KMS-11 (cell line): ENCODE results near the gene MYORG.

Experiments
- H2AFZ ChIP-seq: fragments of 200-600 bp; sonication (generic); 2 replicates; pipeline ENCODE4 v1.6.1; 2016; ENCODE audit warnings: antibody characterized with exemption, mixed run types, low read depth
- H3K27ac ChIP-seq: fragments of 200-600 bp; sonication (generic); 2 replicates; pipeline ENCODE4 v1.6.1; 2016; ENCODE audit warnings: mild to moderate bottlenecking, mixed run types
- H3K27me3 ChIP-seq: fragments of 200-600 bp; sonication (generic); 2 replicates; pipeline ENCODE4 v1.6.1; 2017; ENCODE audit warnings: mild to moderate bottlenecking, low read depth, mixed run types, moderate library complexity; ENCODE audit not compliant: insufficient read depth
- H3K36me3 ChIP-seq: fragments of 200-600 bp; sonication (generic); 2 replicates; pipeline ENCODE4 v1.6.1; 2017; ENCODE audit warnings: mild to moderate bottlenecking, mixed run types; ENCODE audit not compliant: insufficient read depth
- H3K4me1 ChIP-seq: fragments of 200-600 bp; sonication (generic); 2 replicates; pipeline ENCODE4 v1.6.1; 2016; ENCODE audit warnings: mild to moderate bottlenecking, low read depth, mixed run types; ENCODE audit not compliant: poor library complexity, severe bottlenecking
- H3K4me2 ChIP-seq: fragments of 200-600 bp; sonication (generic); 2 replicates; pipeline ENCODE4 v1.7.0; 2016; ENCODE audit warnings: mild to moderate bottlenecking, mixed run types
- H3K4me3 ChIP-seq: fragments of 200-600 bp; sonication (generic); IDR thresholded peaks from 2 replicates; pipeline ENCODE4 v1.6.1; 2017; ENCODE audit warnings: low read depth, low read length, mixed read lengths; ENCODE audit not compliant: insufficient read depth
- H3K79me2 ChIP-seq: fragments of 200-600 bp; sonication (generic); 2 replicates; pipeline ENCODE4 v1.6.1; 2016; ENCODE audit warnings: low read depth, mixed run types; ENCODE audit not compliant: insufficient read depth
- H3K9ac ChIP-seq: fragments of 200-600 bp; sonication (generic); 2 replicates; pipeline ENCODE4 v1.6.1; 2016; ENCODE audit warnings: mild to moderate bottlenecking, mixed run types
- H4K20me1 ChIP-seq: fragments of 200-600 bp; sonication (generic); 2 replicates; pipeline ENCODE4 v1.6.1; 2016; ENCODE audit warnings: mild to moderate bottlenecking, mixed run types; ENCODE audit not compliant: insufficient read depth
- CTCF ChIP-seq: fragments of 200-600 bp; sonication (generic); conservative IDR thresholded peaks from 2 replicates; pipeline ENCODE4 v1.6.1; 2017; ENCODE audit warnings: low read depth, mild to moderate bottlenecking, antibody characterized with exemption, low read length, moderate library complexity, mixed read lengths

The MYORG gene

GRCh38 chr9:34376596-34377403, at the start of gene MYORG:
Gene MYORG, minus strand, starts transcription at chr9:34376898. Its CDS starts 3,955 bp downstream, at chr9:34372943.
- TF ChIP-seq CTCF, result no peak
- H3K79me2 ChIP-seq, result no peaks in the 10 kb centered on the region
- H3K36me3 ChIP-seq, result no peaks in the 10 kb centered on the region
- H3K4me1 ChIP-seq, result peaks cover 26% of the 10 kb centered on the region
- no peaks in the 10 kb centered on the region for H4K20me1 ChIP-seq
- peak within 1 kb of the TSS; percentile 32; the same call in 1 of the 2 replicates for H3K9ac ChIP-seq
- no peak within 1 kb of the TSS for H3K27ac ChIP-seq
- peak within 1 kb of the TSS; percentile 94 for H3K4me2 ChIP-seq
- no peak within 1 kb of the TSS for H3K4me3 ChIP-seq
- H2AFZ ChIP-seq, result peak within 1 kb of the TSS; percentile 94
- H3K27me3 ChIP-seq, result no peaks in the 10 kb centered on the region

GRCh38 chr9:34419716-34420504, 43.2 kb upstream of the MYORG start:
- Histone ChIP-seq H3K4me1 (no peaks in the 10 kb centered on the region), H4K20me1 (no peaks in the 10 kb centered on the region), H3K79me2 (no peaks in the 10 kb centered on the region), H2AFZ (no peak overlapping the region), H3K4me2 (no peak overlapping the region), H3K9ac (no peak overlapping the region), H3K4me3 (no peak overlapping the region), H3K36me3 (no peaks in the 10 kb centered on the region), H3K27ac (no peak overlapping the region), H3K27me3 (no peaks in the 10 kb centered on the region)
- no peak for TF ChIP-seq CTCF

- Histone ChIP-seq H2AFZ (no peak overlapping the region), H3K27me3 (no peaks in the 10 kb centered on the region), H3K9ac (no peak overlapping the region), H4K20me1 (no peaks in the 10 kb centered on the region), H3K4me3 (no peak overlapping the region), H3K4me2 (no peak overlapping the region), H3K36me3 (no peaks in the 10 kb centered on the region), H3K79me2 (no peaks in the 10 kb centered on the region), H3K4me1 (no peaks in the 10 kb centered on the region), H3K27ac (no peak overlapping the region)
- TF ChIP-seq CTCF, result no peak
Observed at GRCh38 chr9:34417734-34418133, 41.0 kb upstream of the MYORG start.

GRCh38 chr9:34413231-34413852, 36.6 kb upstream of the MYORG start:
- no peak overlapping the region for H3K4me2 ChIP-seq
- H3K27me3 ChIP-seq, result no peaks in the 10 kb centered on the region
- no peak for TF ChIP-seq CTCF
- H3K27ac ChIP-seq, result no peak overlapping the region
- H3K4me1 ChIP-seq, result no peaks in the 10 kb centered on the region
- no peaks in the 10 kb centered on the region for H4K20me1 ChIP-seq
- H3K36me3 ChIP-seq, result no peaks in the 10 kb centered on the region
- no peaks in the 10 kb centered on the region for H3K79me2 ChIP-seq
- H3K9ac ChIP-seq, result no peak overlapping the region
- H2AFZ ChIP-seq, result no peak overlapping the region
- no peak overlapping the region for H3K4me3 ChIP-seq
